ENCODE measurements around the gene ADAD1.

Gene ADAD1

DNA sequence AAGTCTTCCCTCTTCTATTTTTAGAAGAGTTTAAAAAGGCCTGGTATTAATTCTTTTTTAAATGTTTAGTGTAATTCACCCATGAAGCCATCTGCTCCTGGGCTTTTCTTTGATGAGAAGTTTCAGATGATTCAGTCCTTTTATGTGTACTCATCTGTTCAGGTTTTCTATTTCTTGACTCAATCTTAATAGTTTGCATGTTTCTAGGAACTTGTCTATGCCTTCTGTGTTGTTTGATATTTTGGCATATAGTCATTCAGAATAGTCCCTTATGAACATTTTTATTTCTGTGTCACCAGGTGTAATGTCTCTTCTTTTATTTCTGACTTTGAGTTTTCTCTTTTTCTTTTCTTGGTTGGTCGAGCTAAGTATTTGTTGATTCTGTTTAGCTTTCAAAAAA lies 97.9 kb downstream of the ADAD1 start:
- Mint-ChIP-seq H3K4me3 (no peak overlapping the region), H3K27me3 (no peaks in the 10 kb centered on the region)

More for the DNA sequence above, 97.9 kb downstream of the ADAD1 start:
- no peaks in the 10 kb centered on the region for H3K9me3 Mint-ChIP-seq
- no peaks in the 10 kb centered on the region for H3K4me1 Mint-ChIP-seq (ENCODE audit: low read depth)
- intact Hi-C loops (cut with micrococcal nuclease) = no loop called here
- no peaks in the 10 kb centered on the region for H3K36me3 Mint-ChIP-seq (ENCODE audit: low read depth)
- H3K27ac Mint-ChIP-seq = no peak overlapping the region
